22Rv1 (cell line): ENCODE measurements around the gene GATAD1.

Source experiments
- H3K27ac ChIP-seq: fragments of 450-650 bp; 2 replicates; pipeline ENCODE4 v1.5.1; 2017
- CTCF ChIP-seq: fragments of 450-650 bp; IDR thresholded peaks from 2 replicates; pipeline ENCODE4 v1.5.1; 2017; ENCODE audit warnings: mild to moderate bottlenecking
- ZFX ChIP-seq: fragments of 450-650 bp; IDR thresholded peaks from 2 replicates; pipeline ENCODE4 v1.6.1; 2017; ENCODE audit warnings: antibody characterized with exemption, borderline replicate concordance

Gene GATAD1

GRCh38 chr7:92423710-92424131 is 23.6 kb upstream of the GATAD1 start:
- H3K27ac ChIP-seq, result no peak overlapping the region
- TF ChIP-seq CTCF (no peak), ZFX (no peak)

GRCh38 chr7:92425311-92425947 is 21.9 kb upstream of the GATAD1 start:
- H3K27ac ChIP-seq, result no peak overlapping the region
- TF ChIP-seq ZFX (no peak), CTCF (no peak)

GRCh38 chr7:92427193-92427592 is 20.1 kb upstream of the GATAD1 start:
- TF ChIP-seq CTCF (no peak), ZFX (no peak)
- no peak overlapping the region for H3K27ac ChIP-seq

- no peak for TF ChIP-seq ZFX
- no peak for TF ChIP-seq CTCF
- H3K27ac ChIP-seq, result no peak overlapping the region
Observed at GRCh38 chr7:92432299-92432946, 14.9 kb upstream of the GATAD1 start.

- H3K27ac ChIP-seq, result no peak overlapping the region
- TF ChIP-seq ZFX (no peak), CTCF (no peak)
Observed at GRCh38 chr7:92433019-92433418, 14.3 kb upstream of the GATAD1 start.

- TF ChIP-seq CTCF, result no peak
- TF ChIP-seq ZFX, result no peak
- no peak overlapping the region for H3K27ac ChIP-seq
Observed at GRCh38 chr7:92435542-92435941, 11.7 kb upstream of the GATAD1 start.

- no peak overlapping the region for H3K27ac ChIP-seq
- TF ChIP-seq CTCF (no peak), ZFX (no peak)
Observed at GRCh38 chr7:92436612-92437445, 10.5 kb upstream of the GATAD1 start.
